ENCODE measurements around the gene PIK3C2G. TPM values are rescaled to one million over a fixed set of nuclear protein-coding genes. Genes with fewer than 3 reads are reported as not detected.

The PIK3C2G gene
- total RNA-seq, 1 experiment from 2014 or later, result not detected

- no peaks in the 10 kb centered on the region for H3K79me1 ChIP-seq (ENCODE audit: insufficient read depth, low read depth, low read length, poor library complexity, severe bottlenecking)
- H2BK12ac ChIP-seq (ENCODE audit: insufficient read length, low read depth, low read length), result no peak overlapping the region
- no peak overlapping the region for H2BK5ac ChIP-seq (ENCODE audit: insufficient read length, low read length)
- 0 out of 2 replicates have a peak, but pooled peaks cover 2% of the 10 kb centered on the region for H3K4me1 ChIP-seq (ENCODE audit: insufficient read depth, low read length)
- H2BK120ac ChIP-seq (ENCODE audit: low read depth, low read length, poor library complexity, severe bottlenecking), result no peak overlapping the region
- peaks cover 6 to 12% of the 10 kb centered on the region in 2 experiments for H3K4me1 Mint-ChIP-seq
- no peak for TF ChIP-seq CTCF (conservative IDR thresholded peaks at IDR 0.05)
- no peak overlapping the region for H3K4me2 ChIP-seq (ENCODE audit: insufficient read depth, insufficient read length, low read length)
- H4K20me1 ChIP-seq (ENCODE audit: control insufficient read depth, insufficient read depth, insufficient read length), result no peaks in the 10 kb centered on the region
- H3K27ac ChIP-seq (ENCODE audit: insufficient read length, low read depth, low read length), result no peak overlapping the region
- no peak overlapping the region for H4K91ac ChIP-seq (ENCODE audit: insufficient read length, low read depth, low read length)
- H2AFZ ChIP-seq (ENCODE audit: low read length), result no peak overlapping the region
- no peak overlapping the region for H3K14ac ChIP-seq (ENCODE audit: insufficient read depth, low read length)
- no peak overlapping the region for H4K8ac ChIP-seq (replicated peaks; ENCODE audit: insufficient read length, low read depth, low read length)
- H2BK15ac ChIP-seq (ENCODE audit: low read depth, low read length), result no peak overlapping the region
- H3K9me3 Mint-ChIP-seq, result no peaks in the 10 kb centered on the region
- H3K36me3 Mint-ChIP-seq (ENCODE audit: insufficient read depth in 1 of 3, low read depth in 3 of 3), result no peaks in the 10 kb centered on the region
- no CpG with 5 or more reads among the region's 1 CpG for WGBS (ENCODE audit: extremely low coverage, insufficient read length, low lambda C conversion rate)
- no peak overlapping the region for H3K56ac ChIP-seq (ENCODE audit: insufficient read length, low read depth, low read length)
- no peak for DNase-seq
- no peaks in the 10 kb centered on the region for H3K9me3 ChIP-seq (ENCODE audit: control insufficient read depth, low read depth, low read length)
- no peak overlapping the region for H3K4ac ChIP-seq (ENCODE audit: low read depth, low read length)
- H3T11ph ChIP-seq (ENCODE audit: low read length), result no peak overlapping the region
- H3K18ac ChIP-seq (ENCODE audit: insufficient read length, low read depth, low read length), result no peak overlapping the region
- H3K23ac ChIP-seq (ENCODE audit: insufficient read length, low read depth, low read length), result no peak overlapping the region
- no peaks in the 10 kb centered on the region for H3K27me3 ChIP-seq (ENCODE audit: insufficient read depth, low read length)
- H2AK5ac ChIP-seq (ENCODE audit: insufficient read length, low read length), result no peak overlapping the region
- no peaks in the 10 kb centered on the region for H3K27me3 Mint-ChIP-seq (ENCODE audit: low read depth)
- H4K5ac ChIP-seq (ENCODE audit: insufficient read length, low read depth, low read length), result no peak overlapping the region
- no peak overlapping the region for H2BK20ac ChIP-seq (ENCODE audit: low read depth, low read length, poor library complexity, severe bottlenecking)
- no peak overlapping the region for H3K9ac ChIP-seq (ENCODE audit: extremely low read depth, insufficient read length, low read length)
- no peak overlapping the region for H3K4me3 Mint-ChIP-seq
- no peak overlapping the region for H3K27ac Mint-ChIP-seq
- H3K79me2 ChIP-seq (ENCODE audit: insufficient read depth, low read length), result no peaks in the 10 kb centered on the region
- no peaks in the 10 kb centered on the region for H3K23me2 ChIP-seq (ENCODE audit: insufficient read length, low read depth, low read length, poor library complexity, severe bottlenecking)
These were observed 3.3 kb downstream of the PIK3C2G start for GRCh38 chr12:18264581-18265075.
